ENCODE measurements around the gene NOP9.

NOP9 gene

DNA sequence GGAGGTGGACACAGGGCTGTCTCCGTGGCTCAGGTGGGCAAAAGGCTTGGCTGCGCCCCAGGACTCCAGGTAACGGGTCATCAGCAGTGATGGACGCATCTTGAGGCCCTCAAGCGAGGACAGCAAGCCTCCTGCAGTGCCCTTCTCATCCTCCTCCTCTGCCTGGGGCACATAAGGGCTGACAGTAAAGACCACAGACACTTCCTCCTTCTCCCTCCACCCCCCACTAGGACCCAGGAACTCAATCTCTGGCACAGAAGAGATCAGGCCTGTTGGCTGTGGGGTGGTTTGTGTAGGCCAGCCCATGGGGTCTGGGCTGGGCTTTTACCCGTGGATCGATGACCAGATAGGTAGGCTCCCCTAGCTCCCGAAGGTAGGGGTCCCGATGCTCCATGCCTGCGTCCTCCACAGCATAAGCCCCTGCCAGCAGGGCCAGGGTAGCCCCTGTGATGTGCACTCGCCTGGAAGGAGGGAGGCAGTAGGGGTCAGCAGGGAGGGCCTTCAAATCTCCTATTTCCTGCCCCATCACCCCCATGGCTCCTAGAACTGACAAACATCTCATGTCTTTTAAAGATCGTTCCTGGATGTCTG is 29.5 kb downstream of the NOP9 start:
- Histone ChIP-seq H3K9me3 (ENCODE audit: control insufficient read depth, insufficient read depth, low read length) (no peaks in the 10 kb centered on the region), H3K79me2 (ENCODE audit: control insufficient read depth, low read length) (no peaks in the 10 kb centered on the region), H3K27ac (ENCODE audit: low read depth, low read length) (no peak overlapping the region), H3K9me2 (replicated peaks; ENCODE audit: control insufficient read depth, low read length) (no peaks in the 10 kb centered on the region), H3K36me3 (ENCODE audit: control insufficient read depth, low read length) (no peaks in the 10 kb centered on the region), H3K27me3 (ENCODE audit: control insufficient read depth, low read length) (peaks cover 16% of the 10 kb centered on the region), H4K20me1 (ENCODE audit: control insufficient read depth, insufficient read depth, low read depth, low read length) (no peaks in the 10 kb centered on the region), H3K4me1 (ENCODE audit: control insufficient read depth, low read length) (peaks cover 33% of the 10 kb centered on the region), H3K4me3 (ENCODE audit: low read length) (no peak overlapping the region), H3K4me2 (ENCODE audit: low read length) (no peak overlapping the region), H3F3A (ENCODE audit: control insufficient read depth, insufficient read depth) (no peaks in the 10 kb centered on the region; the same call in 1 of the 2 replicates)
- TF ChIP-seq EZH2phosphoT487 (IDR thresholded peaks at IDR 0.05; ENCODE audit: borderline replicate concordance, low read length) = no peak
- TF ChIP-seq, protein P1, sequence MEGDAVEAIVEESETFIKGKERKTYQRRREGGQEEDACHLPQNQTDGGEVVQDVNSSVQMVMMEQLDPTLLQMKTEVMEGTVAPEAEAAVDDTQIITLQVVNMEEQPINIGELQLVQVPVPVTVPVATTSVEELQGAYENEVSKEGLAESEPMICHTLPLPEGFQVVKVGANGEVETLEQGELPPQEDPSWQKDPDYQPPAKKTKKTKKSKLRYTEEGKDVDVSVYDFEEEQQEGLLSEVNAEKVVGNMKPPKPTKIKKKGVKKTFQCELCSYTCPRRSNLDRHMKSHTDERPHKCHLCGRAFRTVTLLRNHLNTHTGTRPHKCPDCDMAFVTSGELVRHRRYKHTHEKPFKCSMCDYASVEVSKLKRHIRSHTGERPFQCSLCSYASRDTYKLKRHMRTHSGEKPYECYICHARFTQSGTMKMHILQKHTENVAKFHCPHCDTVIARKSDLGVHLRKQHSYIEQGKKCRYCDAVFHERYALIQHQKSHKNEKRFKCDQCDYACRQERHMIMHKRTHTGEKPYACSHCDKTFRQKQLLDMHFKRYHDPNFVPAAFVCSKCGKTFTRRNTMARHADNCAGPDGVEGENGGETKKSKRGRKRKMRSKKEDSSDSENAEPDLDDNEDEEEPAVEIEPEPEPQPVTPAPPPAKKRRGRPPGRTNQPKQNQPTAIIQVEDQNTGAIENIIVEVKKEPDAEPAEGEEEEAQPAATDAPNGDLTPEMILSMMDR (IDR thresholded peaks at IDR 0.05; ENCODE audit: low read depth, low read length, poor library complexity, severe bottlenecking) = no peak

DNA sequence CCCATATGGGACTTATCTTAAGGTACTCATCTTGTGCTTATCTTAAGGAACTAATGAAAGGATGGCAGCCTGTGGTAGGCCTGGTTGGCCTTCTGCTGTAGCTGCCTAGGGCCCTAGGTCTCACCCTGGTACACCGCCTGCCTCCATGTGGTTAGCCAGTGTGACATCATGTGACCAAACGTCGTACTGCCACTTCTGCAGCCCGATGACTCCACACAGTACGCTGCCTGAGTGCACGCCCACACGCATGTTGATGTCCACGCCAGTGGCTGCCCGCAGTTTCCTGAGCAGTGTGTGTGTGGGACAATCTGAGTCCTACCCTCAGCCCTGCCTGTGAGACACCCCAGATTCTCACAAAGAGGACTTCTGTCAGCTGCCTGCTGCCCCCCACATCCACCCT is 30.1 kb downstream of the NOP9 start:
- Histone ChIP-seq H3K79me2 (ENCODE audit: control insufficient read depth, low read length) (no peaks in the 10 kb centered on the region), H3K9me2 (replicated peaks; ENCODE audit: control insufficient read depth, low read length) (no peaks in the 10 kb centered on the region), H3K4me3 (ENCODE audit: low read length) (no peak overlapping the region), H3K36me3 (ENCODE audit: control insufficient read depth, low read length) (no peaks in the 10 kb centered on the region), H3F3A (ENCODE audit: control insufficient read depth, insufficient read depth) (no peaks in the 10 kb centered on the region; the same call in 1 of the 2 replicates), H3K4me2 (ENCODE audit: low read length) (no peak overlapping the region), H4K20me1 (ENCODE audit: control insufficient read depth, insufficient read depth, low read depth, low read length) (no peaks in the 10 kb centered on the region), H3K4me1 (ENCODE audit: control insufficient read depth, low read length) (peaks cover 36% of the 10 kb centered on the region), H3K27me3 (ENCODE audit: control insufficient read depth, low read length) (peaks cover 16% of the 10 kb centered on the region), H3K27ac (ENCODE audit: low read depth, low read length) (no peak overlapping the region), H3K9me3 (ENCODE audit: control insufficient read depth, insufficient read depth, low read length) (no peaks in the 10 kb centered on the region)
- no peak for TF ChIP-seq EZH2phosphoT487 (IDR thresholded peaks at IDR 0.05; ENCODE audit: borderline replicate concordance, low read length)
- TF ChIP-seq, protein P1 (IDR thresholded peaks at IDR 0.05; ENCODE audit: low read depth, low read length, poor library complexity, severe bottlenecking) = no peak

DNA sequence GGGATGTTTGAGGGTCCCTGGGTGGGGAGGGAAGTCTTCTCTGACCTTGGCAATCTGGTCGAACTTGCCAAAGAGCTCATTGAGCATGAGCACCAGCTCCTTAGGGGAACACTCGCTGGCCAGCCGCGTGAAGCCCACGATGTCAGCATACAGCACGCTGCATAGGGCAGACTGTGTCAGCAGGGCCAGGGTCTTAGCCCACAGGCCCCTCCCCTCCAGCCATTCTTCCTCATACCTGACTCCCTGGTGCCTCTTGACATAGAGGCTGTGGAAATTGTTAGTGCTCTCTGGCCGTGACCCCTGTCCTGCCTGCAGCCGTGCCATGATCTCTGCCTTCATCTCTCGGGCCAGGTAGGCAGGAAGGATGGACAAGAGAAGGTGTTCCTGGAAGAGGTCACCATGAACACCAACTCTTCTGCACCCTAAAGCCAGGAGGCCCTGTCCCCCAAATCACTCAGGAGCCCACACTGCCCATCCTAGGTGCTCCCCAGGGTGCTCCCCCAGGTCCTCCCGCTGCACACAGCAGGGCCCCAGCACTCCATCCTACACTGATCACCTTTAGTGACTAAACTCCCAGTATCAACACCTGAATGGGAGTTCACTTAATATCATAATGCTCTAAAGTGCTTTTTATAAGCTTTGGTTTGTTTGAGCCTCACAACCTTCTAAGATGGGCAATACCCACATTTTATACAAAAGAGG is 31.5 kb downstream of the NOP9 start:
- H3K27ac ChIP-seq (ENCODE audit: low read depth, low read length) = no peak overlapping the region
- no peaks in the 10 kb centered on the region for H4K20me1 ChIP-seq (ENCODE audit: control insufficient read depth, insufficient read depth, low read depth, low read length)
- no peak overlapping the region for H3K4me2 ChIP-seq (ENCODE audit: low read length)
- no peaks in the 10 kb centered on the region for H3K79me2 ChIP-seq (ENCODE audit: control insufficient read depth, low read length)
- H3K4me1 ChIP-seq (ENCODE audit: control insufficient read depth, low read length) = peaks cover 36% of the 10 kb centered on the region
- H3F3A ChIP-seq (ENCODE audit: control insufficient read depth, insufficient read depth) = no peaks in the 10 kb centered on the region; the same call in 1 of the 2 replicates
- H3K9me3 ChIP-seq (ENCODE audit: control insufficient read depth, insufficient read depth, low read length) = no peaks in the 10 kb centered on the region
- no peak overlapping the region for H3K4me3 ChIP-seq (ENCODE audit: low read length)
- H3K9me2 ChIP-seq (replicated peaks; ENCODE audit: control insufficient read depth, low read length) = no peaks in the 10 kb centered on the region
- TF ChIP-seq, protein P1 (IDR thresholded peaks at IDR 0.05; ENCODE audit: low read depth, low read length, poor library complexity, severe bottlenecking) = no peak
- no peak for TF ChIP-seq EZH2phosphoT487 (IDR thresholded peaks at IDR 0.05; ENCODE audit: borderline replicate concordance, low read length)
- peaks cover 16% of the 10 kb centered on the region for H3K27me3 ChIP-seq (ENCODE audit: control insufficient read depth, low read length)
- no peaks in the 10 kb centered on the region for H3K36me3 ChIP-seq (ENCODE audit: control insufficient read depth, low read length)
